HepG2 (cell line): ENCODE results near the gene NSMCE1.

ENCODE experiments used
- MLX ChIP-seq: IDR thresholded peaks from 2 replicates; pipeline ENCODE4 v1.6.1; 2016
- RELA ChIP-seq: sonication (generic); formaldehyde crosslinking; IDR thresholded peaks from 2 replicates; pipeline ENCODE4 v1.4.0; 2020; ENCODE audit warnings: missing genetic modification reagents

GRCh38 chr16:27293343-27293742 lies 24.8 kb upstream of the NSMCE1 start:
- TF ChIP-seq MLX (CRISPR knock-in tag) (no peak), RELA (CRISPR knock-in tag) (no peak)
